BLaER1 treated with 17β-estradiol and CSF1 and Interleukin-3, amounts not matched to agents 10 nM and 100 nM (cell line): ENCODE results near the gene ZNF234.
"Not testable (repeated sequence)": the region's sequence is repeated elsewhere in the genome, so short reads cannot be mapped to it uniquely, and the experiment has no call there.

ENCODE experiments used
- H3K27ac ChIP-seq, 11 experiments: shearing (Covaris generic); formaldehyde crosslinking; 2 replicates each; pipeline ENCODE4 v1.8.1; 2022
- H3K27me3 ChIP-seq, 11 experiments: shearing (Covaris generic); formaldehyde crosslinking; 2 replicates each; pipeline ENCODE4 v1.8.1; 2022
- H3K36me3 ChIP-seq, 11 experiments: shearing (Covaris generic); formaldehyde crosslinking; 2 replicates each; pipeline ENCODE4 v1.8.1; 2022
- H3K4me1 ChIP-seq, 10 experiments: shearing (Covaris generic); formaldehyde crosslinking; 2 replicates each; pipeline ENCODE4 v1.8.1; 2022
- H3K4me2 ChIP-seq, 11 experiments: shearing (Covaris generic); formaldehyde crosslinking; 2 replicates each; pipeline ENCODE4 v1.8.1; 2022
- H3K4me3 ChIP-seq, 10 experiments: shearing (Covaris generic); formaldehyde crosslinking; 2 replicates each; pipeline ENCODE4 v1.8.1; 2022
- H3K9ac ChIP-seq, 11 experiments: shearing (Covaris generic); formaldehyde crosslinking; 2 replicates each; pipeline ENCODE4 v1.8.1; 2022
- H3K9me3 ChIP-seq, 11 experiments: shearing (Covaris generic); formaldehyde crosslinking; replicated peaks in 1 of 11; 2 replicates each; pipeline ENCODE4 v1.8.1; 2022
- H4K20me1 ChIP-seq, 11 experiments: shearing (Covaris generic); formaldehyde crosslinking; 2 replicates each; pipeline ENCODE4 v1.8.1; 2022
- Cebpa-rat ChIP-seq, 11 experiments: shearing (Covaris generic); IDR thresholded peaks; 2 replicates each; pipeline ENCODE4 v1.8.1; 2022

Gene ZNF234

GRCh38 chr19:44113138-44113783, 28.1 kb upstream of the ZNF234 start, which contains the start of gene ZNF225:
TSS of gene ZNF225 (plus strand) at chr19:44113399. CDS start at chr19:44115828, 2,429 bp downstream.
- peaks cover 26 to 54% (median 46%) of the 10 kb centered on the region in 11 experiments for H3K36me3 ChIP-seq
- peak within 1 kb of the TSS; percentile 81 to 94 (median 89) for H3K4me2 ChIP-seq
- peak within 1 kb of the TSS; percentile 76 to 91 (median 84) for H3K4me3 ChIP-seq
- H3K27ac ChIP-seq, result peak within 1 kb of the TSS; percentile 73 to 89 (median 77)
- H3K9ac ChIP-seq, result peak within 1 kb of the TSS; percentile 75 to 89 (median 87)
- TF ChIP-seq Cebpa-rat (IDR thresholded peaks at IDR 0.05), result no peak
- H3K9me3 ChIP-seq, result peaks cover 13 to 36% (median 27%) of the 10 kb centered on the region in 11 experiments
- H4K20me1 ChIP-seq, result no peaks in the 10 kb centered on the region
- H3K4me1 ChIP-seq, result peaks cover 15 to 25% (median 21%) of the 10 kb centered on the region in 10 experiments
- no peaks in the 10 kb centered on the region for H3K27me3 ChIP-seq

GRCh38 chr19:44113784-44114390, 27.5 kb upstream of the ZNF234 start:
- peak overlapping the region; percentile 73 to 89 (median 77) for H3K27ac ChIP-seq
- TF ChIP-seq Cebpa-rat (IDR thresholded peaks at IDR 0.05), result no peak
- peaks cover 6 to 30% (median 21%) of the 10 kb centered on the region in 11 experiments; a peak in 19 of 22 replicates for H3K9me3 ChIP-seq
- H3K36me3 ChIP-seq, result peaks cover 29 to 54% (median 46%) of the 10 kb centered on the region in 11 experiments
- H3K4me2 ChIP-seq, result peak overlapping the region; percentile 79 to 92 (median 86)
- H3K27me3 ChIP-seq, result no peaks in the 10 kb centered on the region
- H4K20me1 ChIP-seq, result no peaks in the 10 kb centered on the region
- H3K4me3 ChIP-seq, result peak overlapping the region; percentile 76 to 91 (median 84)
- peak overlapping the region; percentile 75 to 89 (median 87) for H3K9ac ChIP-seq
- H3K4me1 ChIP-seq, result peaks cover 15 to 25% (median 21%) of the 10 kb centered on the region in 10 experiments

GRCh38 chr19:44121162-44121561, 20.2 kb upstream of the ZNF234 start:
- not testable (repeated sequence) for H4K20me1 ChIP-seq, H3K4me2 ChIP-seq, H3K27ac ChIP-seq, H3K4me3 ChIP-seq, H3K27me3 ChIP-seq, H3K9ac ChIP-seq, H3K4me1 ChIP-seq
- peaks cover 93 to 100% (median 96%) of the 10 kb centered on the region in 11 experiments for H3K36me3 ChIP-seq
- H3K9me3 ChIP-seq, result peaks cover 35 to 59% (median 48%) of the 10 kb centered on the region in 11 experiments

GRCh38 chr19:44131955-44132354, 9.4 kb upstream of the ZNF234 start:
- Histone ChIP-seq H3K9me3 (peaks cover 35 to 64% (median 47%) of the 10 kb centered on the region in 11 experiments), H3K27ac (no peak overlapping the region)
- TF ChIP-seq Cebpa-rat (IDR thresholded peaks at IDR 0.05), result no peak

GRCh38 chr19:44142059-44142433, 692 bp downstream of the ZNF234 start:
- Histone ChIP-seq H3K27ac (peak overlapping the region; percentile 63 to 89 (median 84); a peak in 21 of 22 replicates), H3K4me3 (peak overlapping the region; percentile 70 to 99 (median 88)), H3K36me3 (peaks cover 25 to 33% (median 32%) of the 10 kb centered on the region in 11 experiments), H3K4me1 (peaks cover 17 to 29% (median 22%) of the 10 kb centered on the region in 10 experiments), H3K4me2 (peak overlapping the region; percentile 80 to 96 (median 92)), H3K27me3 (no peaks in the 10 kb centered on the region), H3K9me3 (no peaks in the 10 kb centered on the region), H3K9ac (peak overlapping the region; percentile 78 to 91 (median 88)), H4K20me1 (no peaks in the 10 kb centered on the region)
- TF ChIP-seq Cebpa-rat (IDR thresholded peaks at IDR 0.05), result no peak

More at GRCh38 chr19:44131955-44132354, 9.4 kb upstream of the ZNF234 start:
- H3K4me3 ChIP-seq, result no peak overlapping the region
- H3K27me3 ChIP-seq, result no peaks in the 10 kb centered on the region
- H3K9ac ChIP-seq, result no peak overlapping the region
- no peak overlapping the region for H3K4me2 ChIP-seq
- no peaks in the 10 kb centered on the region for H4K20me1 ChIP-seq
- no peaks in the 10 kb centered on the region for H3K4me1 ChIP-seq
- peaks cover 62 to 72% (median 66%) of the 10 kb centered on the region in 11 experiments for H3K36me3 ChIP-seq

- Histone ChIP-seq H4K20me1 (no peaks in the 10 kb centered on the region), H3K4me1 (no peaks in the 10 kb centered on the region), H3K4me2 (no peak overlapping the region), H3K4me3 (no peak overlapping the region), H3K9me3 (peaks cover 17 to 31% (median 18%) of the 10 kb centered on the region in 11 experiments), H3K27me3 (no peaks in the 10 kb centered on the region), H3K9ac (no peak overlapping the region), H3K36me3 (peaks cover 93 to 100% (median 98%) of the 10 kb centered on the region in 11 experiments), H3K27ac (no peak overlapping the region)
- no peak for TF ChIP-seq Cebpa-rat (IDR thresholded peaks at IDR 0.05)
Observed at GRCh38 chr19:44149776-44150175, 8.4 kb downstream of the ZNF234 start.

- peaks cover 93 to 100% (median 98%) of the 10 kb centered on the region in 11 experiments for H3K36me3 ChIP-seq
- no peak overlapping the region for H3K27ac ChIP-seq
- peaks cover 34 to 48% (median 36%) of the 10 kb centered on the region in 11 experiments for H3K9me3 ChIP-seq
- no peaks in the 10 kb centered on the region for H4K20me1 ChIP-seq
- H3K9ac ChIP-seq, result no peak overlapping the region
- no peak overlapping the region for H3K4me3 ChIP-seq
- TF ChIP-seq Cebpa-rat (IDR thresholded peaks at IDR 0.05), result no peak
- no peaks in the 10 kb centered on the region for H3K27me3 ChIP-seq
- H3K4me2 ChIP-seq, result no peak overlapping the region
- H3K4me1 ChIP-seq, result no peaks in the 10 kb centered on the region
Observed at GRCh38 chr19:44151491-44151890, 10.1 kb downstream of the ZNF234 start.

GRCh38 chr19:44156475-44156874, 15.1 kb downstream of the ZNF234 start:
- H3K9me3 ChIP-seq, result peaks cover 68 to 89% (median 73%) of the 10 kb centered on the region in 11 experiments

GRCh38 chr19:44163789-44164188, 22.4 kb downstream of the ZNF234 start:
- Histone ChIP-seq H3K36me3 (peaks cover 20 to 39% (median 27%) of the 10 kb centered on the region in 11 experiments), H3K4me2 (no peak overlapping the region; a peak in 1 of 22 replicates), H3K27me3 (no peaks in the 10 kb centered on the region), H3K27ac (no peak overlapping the region), H3K9ac (no peak overlapping the region), H4K20me1 (no peaks in the 10 kb centered on the region; a peak in 1 of 22 replicates), H3K4me3 (peak overlapping the region in 1 of 10 experiments; percentile 80; a peak in 1 of 20 replicates), H3K4me1 (peaks cover 12 to 34% (median 23%) of the 10 kb centered on the region in 10 experiments), H3K9me3 (peaks cover 11 to 33% (median 18%) of the 10 kb centered on the region in 11 experiments)
- TF ChIP-seq Cebpa-rat (IDR thresholded peaks at IDR 0.05), result no peak

More at GRCh38 chr19:44156475-44156874, 15.1 kb downstream of the ZNF234 start:
- Histone ChIP-seq H3K27ac (no peak overlapping the region), H3K4me1 (no peaks in the 10 kb centered on the region), H3K4me2 (no peak overlapping the region), H3K27me3 (no peaks in the 10 kb centered on the region; a peak in 1 of 22 replicates), H4K20me1 (no peaks in the 10 kb centered on the region), H3K4me3 (peak overlapping the region in 9 of 10 experiments; percentile 3 to 48 (median 30); a peak in 15 of 20 replicates), H3K36me3 (peaks cover 71 to 84% (median 76%) of the 10 kb centered on the region in 11 experiments), H3K9ac (no peak overlapping the region)
- TF ChIP-seq Cebpa-rat (IDR thresholded peaks at IDR 0.05), result no peak
